ENCODE data around the gene PNMA5.
"Not testable (repeated sequence)": the region's sequence is repeated elsewhere in the genome, so short reads cannot be mapped to it uniquely, and the experiment has no call there.

Gene PNMA5

DNA sequence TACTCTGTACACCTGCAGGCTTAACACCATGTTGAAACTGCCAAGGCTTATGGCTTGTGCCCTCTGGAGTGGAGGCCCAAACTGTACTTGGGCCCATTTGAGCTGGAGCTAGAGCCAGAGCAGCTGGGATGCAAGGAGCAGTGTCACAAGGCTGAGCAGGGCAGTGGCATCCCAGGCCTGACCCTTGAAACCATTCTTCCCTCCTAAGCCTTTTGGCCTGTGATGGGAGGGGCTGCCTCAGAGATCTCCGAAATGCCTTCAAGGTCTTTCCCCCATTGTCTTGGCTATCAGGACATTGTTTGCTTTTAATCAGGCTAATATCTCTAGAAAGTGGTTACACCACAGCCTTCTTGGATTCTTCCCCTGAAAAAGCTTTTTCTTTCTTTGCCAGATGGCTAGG is 10.9 kb upstream of the PNMA5 start:
- TF ChIP-seq, protein P1, sequence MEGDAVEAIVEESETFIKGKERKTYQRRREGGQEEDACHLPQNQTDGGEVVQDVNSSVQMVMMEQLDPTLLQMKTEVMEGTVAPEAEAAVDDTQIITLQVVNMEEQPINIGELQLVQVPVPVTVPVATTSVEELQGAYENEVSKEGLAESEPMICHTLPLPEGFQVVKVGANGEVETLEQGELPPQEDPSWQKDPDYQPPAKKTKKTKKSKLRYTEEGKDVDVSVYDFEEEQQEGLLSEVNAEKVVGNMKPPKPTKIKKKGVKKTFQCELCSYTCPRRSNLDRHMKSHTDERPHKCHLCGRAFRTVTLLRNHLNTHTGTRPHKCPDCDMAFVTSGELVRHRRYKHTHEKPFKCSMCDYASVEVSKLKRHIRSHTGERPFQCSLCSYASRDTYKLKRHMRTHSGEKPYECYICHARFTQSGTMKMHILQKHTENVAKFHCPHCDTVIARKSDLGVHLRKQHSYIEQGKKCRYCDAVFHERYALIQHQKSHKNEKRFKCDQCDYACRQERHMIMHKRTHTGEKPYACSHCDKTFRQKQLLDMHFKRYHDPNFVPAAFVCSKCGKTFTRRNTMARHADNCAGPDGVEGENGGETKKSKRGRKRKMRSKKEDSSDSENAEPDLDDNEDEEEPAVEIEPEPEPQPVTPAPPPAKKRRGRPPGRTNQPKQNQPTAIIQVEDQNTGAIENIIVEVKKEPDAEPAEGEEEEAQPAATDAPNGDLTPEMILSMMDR (IDR thresholded peaks at IDR 0.05; ENCODE audit: insufficient read depth, missing control alignments) = no peak
- DNase-seq (ENCODE audit: insufficient read length, low spot score) (no peak), FAIRE-seq (no peak)

DNA sequence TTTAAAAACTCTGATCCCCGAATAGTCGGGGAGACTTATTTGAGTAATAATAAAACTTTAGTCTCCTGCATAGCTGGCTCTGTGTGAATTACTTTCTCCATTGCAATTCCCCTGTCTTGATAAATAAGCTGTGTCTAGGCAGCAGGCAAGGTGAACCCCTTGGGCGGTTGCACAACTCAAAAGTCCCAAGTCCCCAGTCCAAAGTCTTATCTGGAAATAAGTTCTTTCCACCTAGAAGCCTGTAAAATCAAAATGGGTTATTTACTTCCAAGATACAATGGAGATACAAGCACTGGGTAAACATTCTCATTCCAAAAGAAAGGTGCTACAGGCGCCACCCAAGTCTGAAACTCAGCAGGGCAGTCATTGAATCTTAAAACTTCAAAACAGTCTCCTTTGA is 10.1 kb upstream of the PNMA5 start:
- FAIRE-seq (no peak), DNase-seq (ENCODE audit: insufficient read length, low spot score) (no peak)
- TF ChIP-seq, protein P1 (IDR thresholded peaks at IDR 0.05; ENCODE audit: insufficient read depth, missing control alignments) = no peak

GRCh38 chrX:153002182-153002581 is 8.3 kb upstream of the PNMA5 start:
- FAIRE-seq; DNase-seq (ENCODE audit: insufficient read length, low spot score): not testable (repeated sequence)

DNA sequence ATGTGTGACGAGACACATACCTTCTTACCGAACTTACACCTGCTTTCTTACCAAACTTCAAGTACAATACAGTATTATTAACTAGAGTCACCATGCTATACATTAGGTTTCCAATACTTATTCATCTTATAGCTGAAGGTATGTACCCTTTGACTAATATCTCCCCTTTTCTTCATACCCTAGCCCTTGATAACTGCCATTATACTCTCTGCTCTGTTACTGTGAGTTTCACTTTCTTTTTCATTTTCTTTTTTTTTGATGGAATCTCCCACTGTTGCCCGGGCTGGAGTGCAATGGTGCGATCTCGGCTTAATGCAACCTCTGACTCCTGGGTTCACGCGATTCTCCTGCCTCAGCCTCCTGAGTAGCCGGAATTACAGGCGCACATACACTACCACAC is 3.4 kb upstream of the PNMA5 start:
- no peak for DNase-seq (ENCODE audit: insufficient read length, low spot score)
- TF ChIP-seq, protein P1 (IDR thresholded peaks at IDR 0.05; ENCODE audit: insufficient read depth, missing control alignments) = no peak
- FAIRE-seq = no peak

DNA sequence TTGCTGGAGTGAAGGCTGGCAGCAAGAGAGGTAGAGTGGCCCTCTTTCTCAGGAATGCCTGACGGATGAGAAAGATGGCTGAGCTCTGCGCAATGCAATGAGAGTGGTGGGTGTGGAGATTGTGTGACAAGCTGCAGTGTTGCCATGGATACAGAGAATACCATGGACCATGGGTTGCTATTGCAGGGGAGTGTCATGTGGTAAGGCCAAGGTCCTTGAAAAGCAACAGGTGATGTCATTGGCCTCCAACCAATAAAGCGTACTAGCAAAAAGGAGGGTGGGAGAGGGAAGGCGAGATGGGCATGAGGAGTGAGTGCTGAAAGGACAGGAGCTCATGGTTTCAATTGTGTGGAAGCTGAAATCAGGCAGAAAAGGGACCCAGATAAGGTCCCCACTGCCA is 1.8 kb downstream of the PNMA5 start:
- TF ChIP-seq, protein P1 (IDR thresholded peaks at IDR 0.05; ENCODE audit: insufficient read depth, missing control alignments) = no peak
- no peak for FAIRE-seq
- DNase-seq (ENCODE audit: insufficient read length, low spot score) = no peak

- no peak for FAIRE-seq
These were observed 2.8 kb downstream of the PNMA5 start for GRCh38 chrX:152991123-152991522.

DNA sequence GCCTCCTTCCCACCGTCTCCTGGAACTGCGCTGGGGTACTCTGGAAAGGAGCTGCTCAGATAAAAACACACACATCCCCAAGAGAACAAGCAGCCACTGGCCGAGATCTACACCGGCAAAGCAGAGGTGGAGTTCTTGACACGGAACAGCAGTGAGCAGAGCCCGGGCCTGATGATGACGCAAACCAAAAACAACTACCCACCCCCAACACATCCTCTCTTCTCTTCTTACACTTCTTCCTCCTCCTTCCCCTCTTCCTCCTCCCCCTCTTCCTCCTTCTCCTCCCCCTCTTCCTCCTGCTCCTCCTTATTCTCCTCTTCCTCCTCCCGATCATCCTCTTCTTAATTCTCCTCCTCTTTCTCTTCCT is 4.6 kb downstream of the PNMA5 start:
- DNase-seq (ENCODE audit: insufficient read length, low spot score) (no peak), FAIRE-seq (no peak)
- TF ChIP-seq, protein P1 (IDR thresholded peaks at IDR 0.05; ENCODE audit: insufficient read depth, missing control alignments) = no peak

More at GRCh38 chrX:152991123-152991522, 2.8 kb downstream of the PNMA5 start:
- DNase-seq (ENCODE audit: insufficient read length, low spot score) = no peak
- TF ChIP-seq, protein P1 (IDR thresholded peaks at IDR 0.05; ENCODE audit: insufficient read depth, missing control alignments) = no peak
